ENCODE measurements around the gene ABTB2. TPM values are rescaled to one million over a fixed set of nuclear protein-coding genes. Genes with fewer than 3 reads are reported as not detected.

ABTB2 gene
- polyA plus RNA-seq, 1 donor: 8.3 TPM

GRCh38 chr11:34360046-34360445, 2.2 kb upstream of the ABTB2 start:
- DNase-seq (ENCODE audit: low read depth): no peak

DNA sequence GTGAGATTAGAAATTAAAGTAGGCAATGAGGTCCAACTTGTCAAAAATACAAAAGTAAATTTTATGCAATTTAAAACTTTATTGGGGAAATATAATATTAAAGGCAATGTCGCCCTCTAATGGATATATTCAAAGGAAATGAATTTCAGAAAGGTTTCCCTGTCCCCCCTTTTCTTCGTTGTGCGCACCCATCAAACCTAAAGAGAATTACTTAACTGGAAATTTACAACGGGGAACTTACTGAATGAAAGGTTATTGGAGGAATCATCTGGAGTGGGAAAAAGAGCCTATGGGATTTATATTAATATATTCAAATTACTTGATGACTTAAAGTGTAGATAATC, 1.7 kb upstream of the ABTB2 start:
- DNase-seq (ENCODE audit: low read depth): no peak

- DNase-seq (ENCODE audit: low read depth): no peak
These were observed 1.1 kb upstream of the ABTB2 start for GRCh38 chr11:34358728-34359547.

DNA sequence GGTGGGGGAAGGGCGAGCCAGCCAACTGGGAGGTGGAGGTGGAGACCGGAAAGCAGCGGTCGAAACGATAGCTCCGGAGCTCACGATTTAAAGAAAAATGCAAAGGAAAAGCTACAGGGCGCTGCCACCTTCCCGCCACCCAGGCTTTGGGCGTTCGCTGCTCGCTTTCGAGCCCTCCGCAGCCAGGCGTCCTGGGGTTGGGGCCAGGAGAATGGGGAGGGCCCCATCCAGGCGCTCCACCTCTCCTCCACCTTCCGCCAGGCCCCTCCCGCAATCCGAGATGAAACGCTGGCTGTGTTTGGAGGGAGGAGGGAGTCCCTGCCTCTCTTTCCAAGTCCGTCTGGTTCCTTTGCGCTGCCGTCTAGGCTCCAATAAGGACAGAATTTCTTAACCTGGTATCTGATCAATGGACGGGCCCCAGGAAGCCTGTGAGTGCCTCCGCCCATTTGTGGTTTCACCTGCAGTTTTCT, 483 bp upstream of the ABTB2 start:
- no peak for DNase-seq (ENCODE audit: low read depth)

DNA sequence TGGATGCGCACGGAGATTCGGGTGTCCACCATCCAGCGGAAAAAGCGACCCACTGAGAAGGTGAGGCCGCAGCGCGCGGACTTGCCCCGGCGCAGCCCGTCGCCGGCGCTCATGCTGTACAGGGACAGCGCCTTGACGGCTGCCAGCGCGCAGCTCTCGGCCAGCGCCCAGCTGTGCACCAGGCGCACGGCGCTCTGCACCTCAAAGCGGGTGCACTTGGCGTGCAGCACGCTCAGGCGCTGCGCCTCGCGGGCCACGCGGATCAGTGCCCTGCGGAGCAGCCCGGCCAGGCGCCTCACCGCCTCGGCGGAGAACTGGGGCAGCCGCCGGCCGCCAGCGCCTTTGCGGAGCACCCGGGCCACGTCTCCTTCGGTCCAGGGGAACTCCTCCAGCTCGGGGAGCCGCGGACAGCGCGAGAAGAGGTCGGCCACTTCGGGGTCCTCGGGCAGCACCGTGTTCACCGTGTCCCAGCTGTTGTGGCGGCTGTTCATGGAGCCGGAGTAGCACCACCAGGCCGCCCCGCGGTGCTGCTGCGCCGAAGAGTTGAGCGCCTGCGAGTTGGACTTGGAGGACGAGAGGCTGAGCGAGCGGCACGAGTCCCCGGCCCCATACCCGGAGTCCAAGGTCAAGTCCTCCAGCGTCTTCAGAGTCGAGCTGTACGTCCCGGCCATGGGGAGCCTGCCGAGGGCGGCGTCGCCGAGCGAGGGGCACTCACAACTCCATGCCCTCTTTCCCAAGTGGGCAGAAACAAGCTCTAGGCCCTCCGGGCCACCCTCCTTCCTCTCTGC, 703 bp downstream of the ABTB2 start:
- no peak for DNase-seq (ENCODE audit: low read depth)

DNA sequence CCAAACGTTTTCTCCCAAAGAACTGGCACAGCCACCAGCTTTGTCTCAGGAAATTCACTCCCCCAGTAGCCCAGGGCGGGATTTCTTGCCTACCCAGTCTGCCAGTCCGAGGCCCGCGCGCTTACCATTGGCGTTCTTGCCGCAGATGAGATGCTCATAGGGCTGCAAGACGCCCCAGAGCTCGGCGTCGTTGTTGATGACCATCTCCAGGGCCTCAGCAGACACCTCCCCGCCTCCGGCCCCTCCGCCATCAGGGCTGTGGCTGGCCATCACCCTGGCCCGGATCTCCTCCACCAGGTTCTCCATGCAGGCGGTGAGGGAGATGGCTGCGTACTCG, 1.3 kb downstream of the ABTB2 start:
- DNase-seq (ENCODE audit: low read depth): no peak

DNA sequence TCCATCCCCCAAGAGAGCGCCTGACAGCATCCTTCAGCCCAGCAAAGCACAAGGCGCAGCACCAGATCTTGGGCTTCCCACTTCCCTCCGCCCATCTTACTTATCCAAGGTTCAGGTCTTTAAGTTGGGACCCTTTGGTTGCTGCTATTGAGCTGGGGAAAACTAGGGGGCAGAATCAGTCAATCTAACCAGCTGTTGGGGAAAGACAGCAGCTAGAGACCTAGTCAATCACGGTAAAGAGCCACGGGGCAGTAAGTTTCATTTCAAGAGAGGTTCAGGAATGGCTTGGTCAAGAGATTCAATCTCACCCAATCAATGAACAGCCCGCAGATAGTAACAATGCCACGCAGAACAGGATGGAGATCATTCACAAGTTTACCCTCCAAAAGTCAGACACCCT, 1.7 kb downstream of the ABTB2 start:
- no peak for DNase-seq (ENCODE audit: low read depth)

- DNase-seq (ENCODE audit: low read depth): no peak
These were observed 2.1 kb downstream of the ABTB2 start for GRCh38 chr11:34355726-34356125.

DNA sequence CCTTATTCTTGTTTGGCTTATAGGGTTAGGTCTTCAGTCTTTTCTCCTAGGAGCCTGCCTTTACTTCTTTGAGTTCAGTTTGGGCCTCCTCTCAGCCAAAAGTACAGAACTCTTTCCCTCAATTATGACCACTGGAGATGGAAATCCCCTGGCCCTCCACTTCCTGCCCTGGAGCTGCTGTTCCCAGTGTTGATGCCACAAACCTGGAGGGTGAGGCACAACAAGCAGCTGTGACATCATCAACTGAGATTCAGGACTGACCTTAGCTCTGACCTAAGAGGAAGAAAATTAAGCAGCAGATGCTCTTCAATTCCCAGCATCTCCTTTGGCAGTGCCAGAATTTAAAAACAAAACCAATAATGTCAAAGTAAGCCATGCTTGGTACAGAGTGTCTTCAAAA, 3.0 kb downstream of the ABTB2 start:
- DNase-seq (ENCODE audit: low read depth): no peak

DNA sequence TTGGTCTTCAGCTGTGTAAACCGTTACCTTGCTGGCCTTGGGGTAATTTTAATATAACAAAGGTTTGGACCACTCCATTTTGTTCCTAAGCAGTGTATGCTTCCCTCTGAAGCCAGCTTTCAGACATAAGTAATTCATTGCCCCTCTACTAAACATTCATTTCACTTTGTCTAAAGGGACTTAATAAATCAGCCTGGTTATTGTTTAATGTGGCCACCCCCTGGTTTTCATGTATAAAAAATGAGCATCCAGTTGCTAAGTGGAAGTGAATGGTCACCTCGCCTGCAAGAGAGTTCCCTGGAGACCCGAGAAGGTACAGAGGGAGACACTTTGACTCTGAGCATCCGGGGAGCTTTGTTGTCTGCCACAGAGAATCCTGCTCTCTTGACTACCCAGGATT, 3.9 kb downstream of the ABTB2 start:
- DNase-seq (ENCODE audit: low read depth): no peak

- no peak for DNase-seq (ENCODE audit: low read depth)
These were observed 5.9 kb downstream of the ABTB2 start for GRCh38 chr11:34351687-34352469.

GRCh38 chr11:34351051-34351450, 6.8 kb downstream of the ABTB2 start:
- no peak for DNase-seq (ENCODE audit: low read depth)

- DNase-seq (ENCODE audit: low read depth): no peak
These were observed 7.9 kb downstream of the ABTB2 start for GRCh38 chr11:34349882-34350281.

DNA sequence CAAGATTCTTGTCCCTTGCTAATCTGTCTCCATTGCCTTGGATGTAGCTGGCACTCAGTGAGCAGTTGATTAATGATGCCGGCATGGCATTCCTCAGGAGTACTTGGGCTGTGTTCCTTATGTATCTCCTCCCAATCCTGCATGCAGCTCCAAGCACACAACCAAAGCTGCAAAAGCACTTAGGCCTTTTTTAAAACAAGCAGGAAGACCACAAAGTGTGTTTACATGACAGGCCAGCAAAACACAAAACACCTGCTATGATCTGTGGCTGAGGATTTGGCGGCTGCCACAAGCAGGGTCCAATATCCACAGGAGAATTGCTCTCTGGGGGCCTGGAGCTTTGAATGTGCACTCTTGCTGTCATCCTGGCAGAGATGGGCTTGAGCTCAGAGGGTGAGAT, 8.9 kb downstream of the ABTB2 start:
- DNase-seq (ENCODE audit: low read depth): no peak

- no peak for DNase-seq (ENCODE audit: low read depth)
These were observed 9.7 kb downstream of the ABTB2 start for GRCh38 chr11:34348096-34348495.

- no peak for DNase-seq (ENCODE audit: low read depth)
These were observed 11.3 kb downstream of the ABTB2 start for GRCh38 chr11:34346551-34346950.

DNA sequence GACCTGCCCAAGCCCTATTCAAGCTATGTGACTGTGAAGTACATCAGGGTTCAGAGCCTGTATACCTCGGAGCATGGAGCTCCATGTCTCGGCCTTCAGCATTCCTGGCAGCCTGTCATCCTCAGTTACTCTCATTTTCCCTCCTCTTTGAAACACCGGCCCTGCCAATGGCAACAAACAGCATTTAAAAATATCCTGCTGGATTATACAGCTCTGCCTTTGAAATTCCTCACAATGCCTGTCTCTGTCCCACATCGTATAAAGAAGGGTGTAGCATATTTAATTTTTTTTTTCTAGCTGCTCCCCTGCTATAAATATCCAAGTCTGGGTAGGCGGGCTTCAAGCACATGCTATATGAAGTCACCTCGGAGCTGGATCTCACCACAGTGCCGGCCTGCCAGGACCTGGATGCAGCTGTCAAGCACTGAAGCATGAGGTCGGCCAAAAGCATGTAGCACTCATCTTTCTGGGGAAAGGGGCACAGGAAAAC, 11.8 kb downstream of the ABTB2 start:
- no peak for DNase-seq (ENCODE audit: low read depth)

GRCh38 chr11:34345540-34345876, 12.3 kb downstream of the ABTB2 start:
- DNase-seq (ENCODE audit: low read depth): no peak

DNA sequence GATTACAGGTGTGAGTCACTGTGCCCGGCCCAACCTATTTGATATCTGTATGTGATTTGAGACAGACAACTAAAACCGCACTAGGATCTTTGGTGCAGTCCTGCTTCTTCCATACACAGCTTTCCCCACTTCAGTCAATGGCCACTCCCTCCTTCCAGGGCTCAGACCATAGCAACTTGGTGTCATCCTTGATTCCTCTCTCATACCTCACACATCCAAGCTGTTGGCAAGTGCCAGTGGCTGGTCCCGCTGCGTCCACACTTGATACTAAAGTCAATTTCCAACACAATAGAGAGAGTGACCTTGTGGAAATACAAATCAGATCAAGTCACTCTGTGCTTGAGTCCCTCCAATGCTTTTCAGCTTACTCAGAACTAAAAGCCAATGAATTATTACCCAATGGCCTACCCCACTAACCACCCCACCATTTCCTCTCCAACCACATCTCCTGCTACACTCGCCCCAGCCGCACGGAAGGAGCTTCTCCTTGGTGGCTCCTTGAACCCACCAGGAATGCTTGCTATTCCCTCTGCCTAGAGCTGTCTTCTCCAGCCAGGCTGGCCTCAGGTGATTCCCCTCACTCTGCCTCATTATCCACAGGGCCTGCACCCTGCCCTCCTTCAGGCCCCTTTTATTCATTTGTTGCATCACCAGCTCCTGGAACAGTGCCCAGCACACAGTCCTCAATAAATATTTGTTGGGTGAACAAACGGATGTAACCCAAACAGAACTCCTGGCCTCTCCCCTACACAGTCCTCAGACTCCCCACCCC, 12.9 kb downstream of the ABTB2 start:
- no peak for DNase-seq (ENCODE audit: low read depth)

DNA sequence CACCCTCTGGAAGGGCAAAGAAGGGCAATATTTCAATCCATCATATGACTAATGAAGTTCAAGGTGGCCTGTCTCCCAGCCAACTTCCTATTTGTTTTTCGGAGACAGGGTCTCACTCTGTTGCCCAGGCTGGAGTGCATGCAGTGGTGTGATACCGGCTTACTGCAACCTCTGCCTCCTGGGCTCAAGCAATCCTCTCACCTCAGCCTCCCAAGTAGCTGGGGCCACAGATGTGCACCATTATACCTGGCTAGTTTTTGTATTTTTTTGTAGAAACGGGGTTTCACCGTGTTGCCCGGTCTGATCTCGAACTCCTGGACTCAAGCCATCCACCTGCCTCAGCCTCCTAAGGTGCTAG, 13.4 kb downstream of the ABTB2 start:
- DNase-seq (ENCODE audit: low read depth): no peak

GRCh38 chr11:34343686-34344085, 14.1 kb downstream of the ABTB2 start:
- no peak for DNase-seq (ENCODE audit: low read depth)

DNA sequence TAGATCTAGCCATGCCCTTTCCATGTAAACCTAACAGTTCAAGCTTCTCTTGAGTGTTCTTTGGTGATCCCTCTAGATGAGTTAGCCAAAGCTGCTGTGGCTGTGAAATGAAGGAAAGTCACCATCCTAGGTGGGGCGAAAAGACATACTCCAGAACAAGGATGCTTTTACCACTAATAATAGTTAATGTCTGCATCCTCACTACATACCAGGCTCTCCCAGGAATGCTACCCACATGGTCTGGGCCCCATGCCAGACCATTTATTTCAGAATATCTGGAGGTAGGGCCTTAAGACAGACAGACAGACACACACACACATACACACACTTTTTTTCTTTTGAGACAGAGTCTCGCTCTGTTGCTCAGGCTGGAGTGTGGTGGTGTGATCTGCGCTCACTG, 14.7 kb downstream of the ABTB2 start:
- DNase-seq (ENCODE audit: low read depth): no peak
